Inflammatory macrophage treated with lipopolysaccharide for 4 hours (primary cell): ENCODE data around the gene CPPED1.
"Not testable (repeated sequence)": the region's sequence is repeated elsewhere in the genome, so short reads cannot be mapped to it uniquely, and the experiment has no call there.

Experiments
- DNase-seq: peaks from one replicate; pipeline ENCODE4 v3.0.0-alpha.2; 2020

Gene CPPED1

DNA sequence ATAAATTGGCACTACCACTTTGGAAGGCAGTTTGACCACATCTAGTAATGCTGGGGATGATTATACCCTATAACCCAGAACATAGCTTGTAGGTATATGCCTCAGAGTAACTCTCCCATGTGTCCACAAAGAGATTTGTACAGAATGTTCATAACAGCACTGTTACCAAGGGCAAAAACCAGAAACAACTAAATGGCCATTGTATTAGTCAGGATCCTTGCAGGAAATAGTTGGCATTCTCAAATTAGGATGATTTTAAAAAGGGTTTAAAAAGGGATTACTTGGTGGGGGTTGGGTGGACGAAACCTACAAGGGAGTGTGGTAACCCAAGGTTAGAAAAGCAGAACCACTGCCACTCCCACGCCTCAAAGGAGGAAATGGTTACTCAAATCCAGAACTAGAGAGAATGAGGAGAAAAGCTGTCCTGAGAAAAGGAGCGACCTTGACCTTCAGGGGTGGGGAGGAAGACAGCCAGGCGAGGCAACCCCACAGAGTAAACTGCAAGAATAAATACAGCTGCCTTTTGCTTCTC is 2.1 kb downstream of the CPPED1 start:
- peak; percentile 93 for DNase-seq

- peak; percentile 74 for DNase-seq
Observed at GRCh38 chr16:12800817-12801216, 2.9 kb downstream of the CPPED1 start.

DNA sequence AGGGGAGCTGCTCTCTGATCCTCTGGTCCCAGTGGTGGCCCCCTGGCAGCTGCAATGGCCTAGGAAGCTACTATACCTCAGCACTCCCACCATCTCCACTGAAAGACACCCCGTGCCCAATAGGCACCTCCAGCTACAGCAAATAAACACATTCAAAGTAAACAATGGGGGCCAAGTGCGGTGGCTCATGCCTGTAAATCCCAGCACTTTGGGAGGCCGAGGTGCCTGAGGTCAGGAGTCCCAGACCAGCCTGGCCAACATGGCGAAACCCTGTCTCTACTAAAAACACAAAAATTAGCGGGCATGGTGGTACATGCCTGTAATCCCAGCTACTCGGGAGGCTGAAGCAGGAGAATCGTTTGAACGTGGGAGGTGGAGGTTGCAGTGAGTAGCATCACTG is 3.7 kb downstream of the CPPED1 start:
- DNase-seq: not testable (repeated sequence)

GRCh38 chr16:12798846-12799245 is 4.8 kb downstream of the CPPED1 start:
- DNase-seq: no peak

GRCh38 chr16:12798171-12798570 is 5.5 kb downstream of the CPPED1 start:
- DNase-seq: no peak

DNA sequence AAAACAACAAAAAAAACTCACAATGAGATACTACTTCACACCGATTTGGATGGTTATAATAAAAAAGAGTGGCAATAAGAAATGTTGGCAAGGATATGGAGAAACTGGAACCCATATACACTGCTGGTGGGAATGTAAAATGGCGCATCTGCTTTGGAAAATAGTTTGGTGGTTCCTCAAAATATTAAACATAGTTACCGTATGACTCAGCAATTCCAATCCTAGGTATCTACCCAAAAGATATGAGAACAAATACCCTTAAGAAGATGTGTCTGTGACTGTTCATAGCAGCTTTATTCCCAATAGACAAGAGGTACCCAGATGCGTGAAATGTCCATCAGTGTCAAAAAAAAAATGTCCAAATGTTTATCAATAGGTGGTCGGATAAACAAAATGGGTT is 7.2 kb downstream of the CPPED1 start:
- no peak for DNase-seq

GRCh38 chr16:12794486-12795387 is 8.9 kb downstream of the CPPED1 start:
- DNase-seq: no peak

GRCh38 chr16:12793865-12794240 is 9.8 kb downstream of the CPPED1 start:
- no peak for DNase-seq

- DNase-seq: no peak
Observed at GRCh38 chr16:12793120-12793864, 10.4 kb downstream of the CPPED1 start.

DNA sequence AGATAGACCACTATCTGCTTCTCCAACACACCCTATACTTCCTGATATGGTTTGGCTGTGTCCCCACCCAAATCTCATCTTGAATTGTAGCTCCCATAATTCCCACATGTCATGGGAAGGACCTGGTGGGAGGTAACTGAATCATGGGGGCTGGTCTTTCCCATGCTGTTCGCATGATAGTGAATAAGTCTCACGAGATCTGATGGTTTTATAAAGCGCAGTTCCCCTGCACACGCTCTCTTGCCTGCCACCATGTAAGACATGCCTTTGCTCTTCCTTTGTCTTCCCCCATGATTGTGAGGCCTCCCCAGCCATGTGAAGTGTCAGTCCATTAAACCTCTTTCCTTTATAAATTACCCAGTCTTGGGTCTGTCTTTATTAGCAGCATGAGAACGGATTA is 11.2 kb downstream of the CPPED1 start:
- DNase-seq: not testable (repeated sequence)

DNA sequence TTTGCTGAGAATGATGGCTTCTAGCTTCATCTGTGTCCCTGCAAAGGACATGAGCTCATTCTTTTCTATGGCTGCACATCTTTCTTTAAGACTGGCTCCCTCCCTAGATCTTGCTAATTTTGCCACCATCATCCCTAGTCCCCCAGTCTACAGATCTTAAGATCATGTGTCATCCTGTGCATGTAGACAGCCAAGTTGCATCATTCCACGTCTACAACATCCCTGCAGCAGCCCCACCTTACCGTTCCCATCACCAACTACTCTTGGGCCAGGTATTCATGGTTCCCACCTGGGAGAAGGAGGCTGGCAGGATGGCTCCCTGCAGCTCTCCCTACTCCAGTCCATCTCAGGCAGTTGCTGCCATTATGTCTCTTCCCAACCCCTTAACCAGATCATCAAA is 12.3 kb downstream of the CPPED1 start:
- DNase-seq: no peak

- no peak for DNase-seq
Observed at GRCh38 chr16:12788758-12789157, 14.9 kb downstream of the CPPED1 start.

- no peak for DNase-seq
Observed at GRCh38 chr16:12786081-12786480, 17.6 kb downstream of the CPPED1 start.

DNA sequence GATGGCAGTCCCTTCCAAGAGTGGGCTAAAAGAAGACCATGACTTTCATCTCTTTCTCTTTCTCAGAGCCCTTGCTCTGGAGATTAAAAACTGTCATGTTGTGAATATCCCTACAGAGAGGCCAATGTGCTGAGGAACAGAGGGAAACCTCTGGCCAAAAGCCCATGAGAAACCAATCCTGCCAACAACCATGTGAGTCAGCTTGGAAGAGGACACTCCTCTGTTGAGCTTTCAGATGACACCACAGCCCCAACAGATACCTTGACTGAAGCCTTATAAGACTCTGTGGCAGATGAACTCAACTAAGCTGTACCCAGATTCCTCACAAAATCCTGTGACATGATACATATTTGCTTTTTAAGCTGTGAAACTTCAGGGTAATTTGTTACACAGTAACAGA is 19.6 kb downstream of the CPPED1 start:
- no peak for DNase-seq

DNA sequence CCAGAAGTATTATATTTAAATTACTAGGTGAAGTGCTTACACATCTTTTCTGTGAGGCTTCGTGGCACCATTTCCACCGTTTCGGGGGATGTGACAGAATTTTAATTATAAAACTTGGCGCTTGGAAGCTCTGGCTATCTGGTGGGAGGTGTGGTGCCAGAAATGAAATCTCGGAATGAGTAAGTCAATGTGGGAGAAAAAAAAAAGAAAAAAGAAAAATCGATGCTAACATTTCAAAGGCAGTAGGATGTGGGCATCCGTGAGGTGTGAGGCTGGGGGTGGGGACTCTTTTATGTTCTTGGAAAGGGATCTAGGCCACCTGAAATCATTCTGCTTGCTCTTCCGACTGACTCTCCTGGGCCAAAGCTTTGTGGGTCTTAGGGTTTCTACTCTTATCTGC is 21.9 kb downstream of the CPPED1 start:
- no peak for DNase-seq

DNA sequence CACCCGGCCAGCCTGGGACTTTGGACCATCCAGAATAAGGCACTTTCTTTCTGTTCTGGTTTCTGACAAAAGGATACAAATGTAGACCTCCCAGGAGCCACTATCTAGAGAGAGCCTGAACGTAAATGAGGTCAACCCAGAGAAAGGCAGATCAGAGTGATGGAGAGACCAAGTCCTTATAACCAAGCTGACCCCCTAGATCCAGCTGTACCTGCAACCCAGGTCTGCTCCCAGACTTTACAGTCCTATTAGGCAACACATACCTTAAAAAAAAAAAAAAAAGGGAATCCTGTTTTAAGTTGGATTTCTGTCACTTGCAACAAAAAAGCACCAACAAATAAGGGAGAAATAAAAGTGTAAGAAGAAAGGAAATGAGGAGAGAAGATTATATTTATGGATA is 23.2 kb downstream of the CPPED1 start:
- DNase-seq: no peak

DNA sequence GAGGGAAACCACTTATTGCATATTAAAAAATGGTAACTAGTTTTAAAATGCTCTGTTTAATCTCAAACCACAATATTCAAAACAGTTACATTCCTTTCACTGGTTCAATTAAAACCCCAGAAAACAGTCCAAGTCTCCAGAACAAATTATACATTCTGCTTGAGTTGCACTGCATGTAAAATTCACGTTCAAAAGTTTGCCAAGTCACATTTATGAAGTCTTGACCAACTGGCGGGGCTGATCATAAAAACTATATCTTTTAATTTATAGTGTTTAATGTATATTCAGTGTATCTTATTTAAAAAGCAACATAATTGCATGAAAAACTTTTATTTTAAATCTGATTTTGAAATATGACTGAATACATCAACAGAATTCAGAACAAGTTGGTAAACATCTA is 25.0 kb downstream of the CPPED1 start:
- DNase-seq: no peak

- no peak for DNase-seq
Observed at GRCh38 chr16:12775656-12776236, 27.9 kb downstream of the CPPED1 start.

- no peak for DNase-seq
Observed at GRCh38 chr16:12773221-12773620, 30.5 kb downstream of the CPPED1 start.

DNA sequence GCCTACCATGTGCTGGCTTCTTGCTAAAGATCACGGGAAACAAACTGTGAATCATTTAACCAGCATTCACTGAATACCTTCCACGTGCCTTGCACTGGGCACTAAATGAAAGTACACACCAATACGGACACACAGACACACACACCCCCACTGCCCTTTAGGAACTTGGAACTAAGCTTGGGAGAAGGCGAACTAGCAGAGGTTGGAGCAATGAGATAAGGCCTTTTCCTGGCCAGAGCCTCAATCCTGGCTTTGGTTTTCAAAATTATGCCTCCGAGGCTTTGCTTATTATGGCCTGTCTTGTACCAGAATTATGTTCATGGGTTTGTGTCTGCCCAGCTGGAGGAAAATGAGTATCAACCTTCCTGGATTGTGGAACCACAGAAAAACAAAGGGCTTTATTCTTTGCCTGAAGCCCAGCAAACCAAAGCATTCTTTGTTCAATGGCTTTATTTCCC is 32.3 kb downstream of the CPPED1 start:
- no peak for DNase-seq

DNA sequence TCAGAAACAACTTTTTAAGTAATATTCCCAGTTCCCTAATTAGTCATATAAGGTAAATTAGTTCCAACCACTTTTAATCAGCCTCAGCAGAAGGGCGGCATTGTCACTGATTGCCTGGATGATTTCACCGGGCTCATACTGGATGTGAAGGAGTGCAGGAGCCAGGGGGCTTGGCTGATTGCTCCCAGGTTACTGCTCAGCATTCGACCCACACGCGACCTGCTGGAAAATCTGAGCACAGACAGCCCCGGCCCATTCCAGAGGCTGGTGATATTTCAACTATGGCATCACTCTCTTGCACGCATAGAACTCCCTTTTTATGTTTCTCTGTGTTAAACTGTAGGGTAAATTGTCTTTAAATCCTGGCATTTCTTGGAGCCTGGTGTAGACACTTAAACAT is 34.2 kb downstream of the CPPED1 start:
- no peak for DNase-seq

- DNase-seq: no peak
Observed at GRCh38 chr16:12767897-12768296, 35.8 kb downstream of the CPPED1 start.

DNA sequence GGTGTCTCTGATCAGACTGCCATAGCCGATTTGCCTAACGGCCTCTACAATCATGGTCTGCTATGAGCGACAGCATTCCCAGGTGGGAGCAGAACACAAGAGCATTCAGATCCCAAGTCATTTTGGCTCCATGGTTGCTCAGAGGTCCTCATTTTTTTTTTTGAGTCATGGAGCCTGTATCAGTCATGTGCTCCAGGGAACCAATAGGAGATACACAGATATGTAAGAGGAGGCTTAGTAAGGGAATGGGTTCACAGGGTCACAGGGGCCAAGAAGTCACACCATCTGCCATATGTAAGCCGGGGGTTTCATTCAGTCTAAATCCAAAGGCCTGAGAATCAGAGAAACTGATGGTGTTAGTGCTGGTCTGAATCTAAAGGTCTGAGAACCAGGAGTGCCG is 36.8 kb downstream of the CPPED1 start:
- no peak for DNase-seq

DNA sequence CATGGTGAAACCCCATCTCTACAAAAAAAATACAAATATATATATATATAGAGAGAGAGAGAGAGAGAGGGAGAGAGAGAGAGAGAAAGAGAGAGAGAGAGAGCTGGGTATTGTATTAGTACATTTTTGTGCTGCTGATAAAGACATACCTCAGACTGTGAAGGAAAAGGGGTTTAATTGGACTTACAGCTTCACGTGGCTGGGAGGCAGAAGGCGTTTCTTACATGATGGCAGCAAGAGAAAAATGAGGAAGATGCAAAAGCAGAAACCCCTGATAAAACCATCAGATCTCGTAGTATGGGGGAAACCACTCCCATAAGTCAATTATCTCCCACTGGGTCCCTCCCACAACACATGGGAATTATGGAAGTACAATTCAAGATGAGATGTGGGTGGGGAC is 37.5 kb downstream of the CPPED1 start:
- DNase-seq: not testable (repeated sequence)
